BE2C (cell line): ENCODE measurements around the gene PSTPIP1.

Experiments
- DNase-seq: peaks from one replicate; pipeline ENCODE4 v3.0.0-alpha.2; 2020
- H3K27me3 ChIP-seq: fragments of 250-450 bp; sonication (Bioruptor Pico); 2 replicates; pipeline ENCODE4 v1.5.1; 2020; ENCODE audit warnings: mild to moderate bottlenecking
- H3K36me3 ChIP-seq: fragments of 250-450 bp; sonication (Bioruptor Pico); 2 replicates; pipeline ENCODE4 v1.5.1; 2020; ENCODE audit warnings: mild to moderate bottlenecking
- H3K4me1 ChIP-seq: fragments of 250-450 bp; sonication (Bioruptor Pico); 2 replicates; pipeline ENCODE4 v1.5.1; 2020
- H3K4me3 ChIP-seq: 2 replicates; pipeline ENCODE4 v1.5.1; 2011; ENCODE audit warnings: low read depth, low read length
- H3K9me3 ChIP-seq: fragments of 250-450 bp; sonication (Bioruptor Pico); 2 replicates; pipeline ENCODE4 v1.5.1; 2020
- CTCF ChIP-seq: IDR thresholded peaks from 2 replicates; pipeline ENCODE4 v1.5.1; 2012; ENCODE audit warnings: mild to moderate bottlenecking, low read depth, low read length

PSTPIP1 gene

DNA sequence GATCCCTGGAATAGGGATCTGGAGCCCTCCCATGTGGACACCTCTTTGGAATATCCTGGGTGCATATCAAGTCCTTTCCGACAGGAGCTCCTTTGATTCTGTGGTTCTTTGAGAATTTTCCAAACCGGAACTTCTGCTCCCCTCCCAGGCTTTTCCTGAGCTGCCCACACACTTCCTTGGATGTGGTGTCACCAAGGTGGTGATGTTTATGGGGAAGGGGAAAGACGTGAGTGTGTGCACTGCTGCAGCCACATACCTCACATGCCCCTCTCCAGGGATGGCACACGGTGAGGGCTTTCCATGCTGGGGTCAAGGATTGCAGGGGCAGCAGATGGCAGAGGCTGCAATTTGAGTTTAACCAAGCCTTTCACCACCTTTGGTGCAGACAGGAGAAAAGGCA, 27.9 kb upstream of the PSTPIP1 start:
- TF ChIP-seq CTCF, result no peak
- no peaks in the 10 kb centered on the region for H3K27me3 ChIP-seq
- no peaks in the 10 kb centered on the region for H3K9me3 ChIP-seq
- no peaks in the 10 kb centered on the region for H3K36me3 ChIP-seq
- DNase-seq, result no peak
- no peaks in the 10 kb centered on the region for H3K4me1 ChIP-seq
- no peak overlapping the region for H3K4me3 ChIP-seq

GRCh38 chr15:76968306-76968705, 26.6 kb upstream of the PSTPIP1 start:
- H3K9me3 ChIP-seq, result no peaks in the 10 kb centered on the region
- no peak for TF ChIP-seq CTCF
- H3K4me1 ChIP-seq, result no peaks in the 10 kb centered on the region
- no peak for DNase-seq
- H3K36me3 ChIP-seq, result no peaks in the 10 kb centered on the region
- no peak overlapping the region for H3K4me3 ChIP-seq
- H3K27me3 ChIP-seq, result no peaks in the 10 kb centered on the region

DNA sequence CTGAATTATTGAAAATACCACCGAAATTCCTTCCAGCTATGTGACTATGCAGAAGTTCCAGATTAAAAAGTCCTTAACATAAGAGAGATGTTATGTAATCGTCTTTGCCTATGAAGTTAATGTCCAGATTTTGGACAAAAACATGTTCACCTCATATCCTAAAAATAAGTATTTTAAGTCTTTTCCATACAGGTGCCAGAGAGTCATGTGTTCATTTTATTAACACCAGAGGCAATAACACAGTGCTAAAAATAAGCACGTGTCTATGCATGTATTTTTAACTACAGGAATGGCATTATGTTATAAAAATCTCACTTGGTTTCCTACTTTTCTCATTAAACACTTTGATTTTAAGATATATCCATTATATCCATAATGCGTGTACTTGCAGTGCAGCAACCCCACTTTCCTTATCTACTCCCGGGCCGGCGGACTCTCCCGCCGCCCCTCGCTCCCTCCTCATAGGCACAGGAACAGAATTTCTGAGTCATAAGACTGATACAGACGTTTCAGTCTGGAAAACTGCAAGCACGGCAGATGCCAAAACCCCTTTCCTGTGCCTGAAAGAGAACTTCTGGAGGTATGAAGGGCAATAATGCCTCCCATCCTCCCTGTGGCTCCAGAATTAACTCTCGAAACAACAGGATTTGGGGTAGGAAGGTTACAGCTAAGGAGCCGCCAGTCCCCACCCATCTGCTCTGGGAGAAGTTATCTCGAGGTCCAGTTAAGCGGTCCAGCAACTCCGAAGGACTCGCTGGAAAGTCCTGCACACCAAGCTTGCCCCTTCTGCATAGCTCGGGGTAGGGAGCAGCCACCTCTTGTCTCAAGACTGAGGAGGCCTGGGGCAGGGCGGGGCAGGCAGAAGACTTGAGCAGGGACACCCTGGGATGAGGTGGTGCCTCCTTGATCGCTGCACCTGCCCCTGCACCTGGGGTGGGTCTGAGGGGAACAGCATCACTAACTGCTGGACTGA, 22.3 kb upstream of the PSTPIP1 start:
- no peak overlapping the region for H3K4me3 ChIP-seq
- H3K4me1 ChIP-seq, result no peaks in the 10 kb centered on the region; the same call in 1 of the 2 replicates
- no peaks in the 10 kb centered on the region for H3K27me3 ChIP-seq
- H3K9me3 ChIP-seq, result no peaks in the 10 kb centered on the region
- H3K36me3 ChIP-seq, result no peaks in the 10 kb centered on the region
- no peak for TF ChIP-seq CTCF
- DNase-seq, result no peak

GRCh38 chr15:76973362-76973743, 21.6 kb upstream of the PSTPIP1 start:
- Histone ChIP-seq H3K36me3 (no peaks in the 10 kb centered on the region), H3K27me3 (no peaks in the 10 kb centered on the region), H3K4me1 (no peaks in the 10 kb centered on the region; the same call in 1 of the 2 replicates), H3K9me3 (no peaks in the 10 kb centered on the region), H3K4me3 (no peak overlapping the region)
- TF ChIP-seq CTCF, result peak; percentile 89
- peak; percentile 76 for DNase-seq

DNA sequence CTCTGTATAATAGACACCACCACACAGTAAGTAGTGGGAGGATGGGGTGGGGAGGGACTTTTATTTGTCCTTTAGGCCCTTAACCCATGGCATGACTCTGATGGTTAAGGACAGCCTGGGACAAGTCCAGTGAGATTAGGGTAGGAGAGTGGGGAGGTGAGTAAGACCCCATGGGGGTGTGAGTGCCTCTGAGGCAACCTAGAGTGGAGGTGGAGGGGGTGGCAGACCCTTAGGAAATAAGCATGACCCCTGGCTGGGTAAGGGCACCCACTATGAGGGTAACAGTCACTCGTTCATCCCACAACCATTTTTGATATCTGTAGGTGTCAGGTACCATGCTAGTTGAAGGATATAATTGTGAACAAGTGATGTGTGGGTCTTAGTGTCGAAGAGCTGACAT, 21.0 kb upstream of the PSTPIP1 start:
- no peak for DNase-seq
- H3K4me1 ChIP-seq, result no peaks in the 10 kb centered on the region; the same call in 1 of the 2 replicates
- no peaks in the 10 kb centered on the region for H3K36me3 ChIP-seq
- no peak for TF ChIP-seq CTCF
- H3K9me3 ChIP-seq, result no peaks in the 10 kb centered on the region
- no peaks in the 10 kb centered on the region for H3K27me3 ChIP-seq
- H3K4me3 ChIP-seq, result no peak overlapping the region

GRCh38 chr15:76974456-76975036, 20.4 kb upstream of the PSTPIP1 start:
- DNase-seq, result no peak
- H3K4me1 ChIP-seq, result no peaks in the 10 kb centered on the region; the same call in 1 of the 2 replicates
- no peaks in the 10 kb centered on the region for H3K9me3 ChIP-seq
- H3K4me3 ChIP-seq, result no peak overlapping the region
- TF ChIP-seq CTCF, result no peak
- no peaks in the 10 kb centered on the region for H3K36me3 ChIP-seq
- H3K27me3 ChIP-seq, result no peaks in the 10 kb centered on the region
